CD4-positive, alpha-beta T cell (primary cell): ENCODE results near the gene FAM170B. TPM values are rescaled to one million over a fixed set of nuclear protein-coding genes. Genes with fewer than 3 reads are reported as not detected.

Source experiments
- ATAC-seq: fragments of 200-7000 bp; cut with Tn5 transposase; one replicate; pipeline ENCODE4 v1.10.0; 2022; ENCODE audit warnings: mild to moderate bottlenecking; ENCODE audit not compliant: poor library complexity
- CTCF ChIA-PET: fragments of 350-600 bp; sonication (Branson Sonifier 250); formaldehyde crosslinking; loops from one replicate; lab custom pipeline; 2021; ENCODE audit warnings: antibody characterized with exemption, inconsistent platforms; lab: Charles Lee
- POLR2A ChIA-PET: fragments of 350-600 bp; sonication (Branson Sonifier 250); formaldehyde crosslinking; loops from one replicate; lab custom pipeline; 2021; ENCODE audit warnings: antibody characterized with exemption, inconsistent platforms; lab: Charles Lee
- DNase-seq, 14 experiments: peaks; one replicate each; pipeline ENCODE4 v3.0.0-alpha.2; 2013 to 2020; ENCODE audit warnings: mixed read lengths in 2 of 14
- H3K27ac ChIP-seq, 2 donors: one replicate each; pipeline versions ENCODE4 v1.5.1 to v1.7.0; 2013; ENCODE audit warnings: low read length in 2 of 2, low read depth in 1 of 2, mild to moderate bottlenecking in 1 of 2
- H3K27me3 ChIP-seq, 2 experiments: 1 replicate in 1 of 2; 2 replicates in 1 of 2; pipeline versions ENCODE4 v1.6.1 to v1.7.0; 2013; ENCODE audit warnings: low read length in 2 of 2, control low read depth in 1 of 2, mild to moderate bottlenecking in 1 of 2, moderate library complexity in 1 of 2; ENCODE audit not compliant: insufficient read depth in 2 of 2, control insufficient read depth in 1 of 2
- H3K36me3 ChIP-seq: one replicate; pipeline ENCODE4 v1.6.1; 2013; ENCODE audit warnings: low read length, control low read depth; ENCODE audit not compliant: insufficient read depth
- H3K4me1 ChIP-seq: one replicate; pipeline ENCODE4 v1.6.1; 2013; ENCODE audit warnings: low read length, control low read depth; ENCODE audit not compliant: insufficient read depth
- H3K4me3 ChIP-seq: one replicate; pipeline ENCODE4 v1.5.1; 2013; ENCODE audit warnings: mild to moderate bottlenecking, low read length, moderate library complexity
- H3K9me3 ChIP-seq, 2 experiments: 1 replicate in 1 of 2; 2 replicates in 1 of 2; pipeline versions ENCODE4 v1.6.1 to v1.7.0; 2013; ENCODE audit warnings: low read length in 2 of 2, mild to moderate bottlenecking in 2 of 2, control low read depth in 1 of 2, moderate library complexity in 1 of 2; ENCODE audit not compliant: control insufficient read depth in 1 of 2, insufficient read depth in 1 of 2
- H3K27ac Mint-ChIP-seq: one replicate; pipeline ENCODE4 v1.8.0; 2020; ENCODE audit warnings: mixed read lengths
- H3K27me3 Mint-ChIP-seq: one replicate; pipeline ENCODE4 v1.8.0; 2021; ENCODE audit warnings: mixed read lengths
- H3K36me3 Mint-ChIP-seq: one replicate; pipeline ENCODE4 v1.8.0; 2021; ENCODE audit warnings: low read depth, mixed read lengths
- H3K4me1 Mint-ChIP-seq: one replicate; pipeline ENCODE4 v1.8.0; 2021; ENCODE audit warnings: low read depth, mixed read lengths
- H3K4me3 Mint-ChIP-seq: one replicate; pipeline ENCODE4 v1.8.0; 2020; ENCODE audit warnings: mild to moderate bottlenecking, mixed read lengths
- H3K9me3 Mint-ChIP-seq: one replicate; pipeline ENCODE4 v1.8.0; 2020; ENCODE audit warnings: mixed read lengths
- CTCF ChIP-seq: fragments of 200-600 bp; IDR thresholded peaks from one replicate; pipeline ENCODE4 v1.8.0; 2022; ENCODE audit warnings: antibody characterized with exemption, mild to moderate bottlenecking
- intact Hi-C, 2 experiments: fragments of 100-400 bp; cut with DNase I in 1 of 2; cut with micrococcal nuclease in 1 of 2; formaldehyde crosslinking; loops; one replicate each; pipeline versions ENCODE4 v1.15.1 to v1.9.0; 2023 to 2025; cut with DNase I, micrococcal nuclease
- total RNA-seq, 174 experiments: library from RNA in 2 of 174; stranded (reverse) in 2 of 174; gene quantifications; one replicate each; pipeline ENCODE4 v1.2.3 and lab custom pipeline; 2021 to 2026

Gene FAM170B
- total RNA-seq, 2 experiments from 2014 or later, result not detected

DNA sequence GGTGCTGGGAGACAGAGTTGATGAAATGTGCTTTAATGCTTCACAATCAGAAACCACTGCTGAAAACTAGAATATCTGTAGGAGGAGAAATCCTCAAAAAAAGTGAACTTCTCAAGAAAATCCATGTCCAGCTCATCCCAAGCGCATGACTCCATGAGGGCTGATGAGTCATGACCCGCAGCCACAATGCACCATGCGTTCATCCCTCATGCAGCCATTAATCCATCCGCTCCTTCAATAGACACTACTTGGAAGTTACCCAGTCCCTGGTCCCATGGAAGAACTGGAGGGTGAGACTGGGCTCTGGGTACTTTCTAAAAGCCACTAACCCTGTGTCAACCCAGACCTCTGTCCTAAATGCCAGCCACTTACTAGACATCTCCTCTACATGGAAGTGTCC, 29.9 kb upstream of the FAM170B start:
- H3K27ac ChIP-seq, result no peak overlapping the region
- DNase-seq (no peak), ATAC-seq (no peak)
- H3K36me3 Mint-ChIP-seq, result no peaks in the 10 kb centered on the region
- no peaks in the 10 kb centered on the region for H3K27me3 ChIP-seq
- TF ChIP-seq CTCF, result no peak
- H3K4me1 ChIP-seq, result peaks cover 2% of the 10 kb centered on the region
- no peak overlapping the region for H3K27ac Mint-ChIP-seq
- H3K4me3 Mint-ChIP-seq, result no peak overlapping the region
- ChIA-PET POLR2A (no interaction called here), CTCF (no interaction called here)
- intact Hi-C loops, result loop anchor here (1.0 to 10.0 kb wide), 4 partner anchors 179 to 799 kb away; no protein-coding TSS in a partner anchor
- H3K9me3 ChIP-seq, result no peaks in the 10 kb centered on the region
- no peaks in the 10 kb centered on the region for H3K27me3 Mint-ChIP-seq
- H3K9me3 Mint-ChIP-seq, result no peaks in the 10 kb centered on the region
- no peak overlapping the region for H3K4me3 ChIP-seq
- no peaks in the 10 kb centered on the region for H3K36me3 ChIP-seq
- peaks cover 7% of the 10 kb centered on the region for H3K4me1 Mint-ChIP-seq

GRCh38 chr10:49162761-49163310, 29.0 kb upstream of the FAM170B start:
- Histone ChIP-seq H3K9me3 (no peaks in the 10 kb centered on the region), H3K4me3 (no peak overlapping the region), H3K36me3 (no peaks in the 10 kb centered on the region), H3K4me1 (peaks cover 2% of the 10 kb centered on the region), H3K27me3 (no peaks in the 10 kb centered on the region), H3K27ac (no peak overlapping the region)
- no peak for TF ChIP-seq CTCF
- no peaks in the 10 kb centered on the region for H3K9me3 Mint-ChIP-seq
- H3K4me1 Mint-ChIP-seq, result peaks cover 7% of the 10 kb centered on the region
- H3K27me3 Mint-ChIP-seq, result no peaks in the 10 kb centered on the region
- H3K4me3 Mint-ChIP-seq, result no peak overlapping the region
- ATAC-seq (no peak), DNase-seq (no peak)
- H3K36me3 Mint-ChIP-seq, result no peaks in the 10 kb centered on the region
- POLR2A ChIA-PET, result no interaction called here
- CTCF ChIA-PET, result no interaction called here
- H3K27ac Mint-ChIP-seq, result no peak overlapping the region
- intact Hi-C loops, result loop anchor here in 1 of 2 experiments (10.0 kb wide), 2 partner anchors 178 to 798 kb away; no protein-coding TSS in a partner anchor

GRCh38 chr10:49162063-49162462, 28.2 kb upstream of the FAM170B start:
- CTCF ChIA-PET, result no interaction called here

More at GRCh38 chr10:49162063-49162462, 28.2 kb upstream of the FAM170B start:
- Mint-ChIP-seq H3K4me1 (peaks cover 7% of the 10 kb centered on the region), H3K4me3 (no peak overlapping the region), H3K36me3 (no peaks in the 10 kb centered on the region), H3K27ac (no peak overlapping the region), H3K9me3 (no peaks in the 10 kb centered on the region), H3K27me3 (no peaks in the 10 kb centered on the region)
- H3K4me3 ChIP-seq, result no peak overlapping the region
- intact Hi-C loops, result loop anchor here in 1 of 2 experiments (10.0 kb wide), 2 partner anchors 177 to 797 kb away; no protein-coding TSS in a partner anchor
- POLR2A ChIA-PET, result no interaction called here
- peaks cover 2% of the 10 kb centered on the region for H3K4me1 ChIP-seq
- H3K27ac ChIP-seq, result no peak overlapping the region
- DNase-seq (no peak), ATAC-seq (no peak)
- TF ChIP-seq CTCF, result no peak
- no peaks in the 10 kb centered on the region for H3K27me3 ChIP-seq
- H3K36me3 ChIP-seq, result no peaks in the 10 kb centered on the region
- no peaks in the 10 kb centered on the region for H3K9me3 ChIP-seq
